ENCODE results near the gene LIMA1.
"Not testable (repeated sequence)": the region's sequence is repeated elsewhere in the genome, so short reads cannot be mapped to it uniquely, and the experiment has no call there.

LIMA1 gene

DNA sequence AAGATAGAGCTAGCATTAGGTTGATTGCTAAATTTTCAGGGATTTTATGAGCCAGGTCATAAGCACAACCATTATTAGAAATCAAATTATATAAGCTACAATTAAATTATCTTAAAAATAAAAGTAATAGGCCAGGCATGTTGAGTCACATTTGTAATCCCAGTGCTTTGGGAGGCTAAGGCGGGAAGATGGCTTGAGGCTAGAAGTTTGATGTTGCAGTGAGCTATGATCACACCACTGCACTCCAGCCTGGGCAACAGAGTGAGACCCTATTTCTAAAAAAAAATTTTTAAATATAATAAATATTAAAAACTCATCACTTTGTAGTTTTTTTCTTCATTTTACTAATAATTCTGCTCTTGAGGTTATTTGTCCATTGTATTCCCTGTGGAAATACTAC lies 1.9 kb upstream of the LIMA1 start:
- DNase-seq = no peak

DNA sequence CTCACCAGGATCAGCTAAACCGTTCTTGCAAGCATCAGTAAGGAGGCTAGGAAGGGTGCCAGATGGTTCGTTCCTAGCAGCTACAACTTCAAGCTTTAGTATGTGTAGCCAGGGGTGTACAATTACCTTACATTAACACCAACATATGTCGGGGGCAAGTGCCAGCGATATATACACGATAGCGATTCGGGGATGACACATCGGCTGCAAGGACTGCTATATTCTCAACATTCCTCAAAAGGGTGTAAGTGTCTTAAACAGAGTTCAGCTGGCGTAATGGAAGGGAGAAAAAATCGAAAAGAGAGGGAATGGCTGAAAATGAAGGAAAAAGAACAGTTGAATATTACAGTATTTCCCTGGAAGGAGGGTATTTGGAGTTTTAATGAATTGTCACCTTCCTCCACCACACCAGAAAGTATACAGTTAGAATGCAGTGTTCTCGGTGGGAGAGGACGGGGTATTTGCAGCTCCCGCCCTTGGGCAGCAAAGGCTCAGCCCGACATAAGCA lies 545 bp downstream of the LIMA1 start:
- DNase-seq = no peak

DNA sequence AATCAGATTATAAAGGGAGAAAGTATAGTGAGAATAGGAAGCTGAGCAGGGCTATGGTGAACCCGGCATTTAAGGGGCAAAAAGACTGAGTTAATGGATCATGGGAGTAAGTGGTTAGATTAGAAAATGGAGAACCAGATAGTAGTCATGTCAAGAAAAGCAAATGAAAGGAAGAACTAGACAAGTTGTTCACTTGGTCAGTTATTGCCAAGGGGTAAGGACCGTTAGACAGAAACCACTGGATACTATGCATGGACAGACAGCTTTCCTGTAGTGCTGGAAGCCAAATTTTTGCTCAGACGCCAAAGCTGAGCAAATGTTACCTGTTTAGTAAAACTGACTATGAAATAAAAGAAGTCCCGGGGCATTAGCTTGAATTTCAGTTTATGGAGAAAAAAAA lies 3.8 kb downstream of the LIMA1 start:
- DNase-seq = no peak

DNA sequence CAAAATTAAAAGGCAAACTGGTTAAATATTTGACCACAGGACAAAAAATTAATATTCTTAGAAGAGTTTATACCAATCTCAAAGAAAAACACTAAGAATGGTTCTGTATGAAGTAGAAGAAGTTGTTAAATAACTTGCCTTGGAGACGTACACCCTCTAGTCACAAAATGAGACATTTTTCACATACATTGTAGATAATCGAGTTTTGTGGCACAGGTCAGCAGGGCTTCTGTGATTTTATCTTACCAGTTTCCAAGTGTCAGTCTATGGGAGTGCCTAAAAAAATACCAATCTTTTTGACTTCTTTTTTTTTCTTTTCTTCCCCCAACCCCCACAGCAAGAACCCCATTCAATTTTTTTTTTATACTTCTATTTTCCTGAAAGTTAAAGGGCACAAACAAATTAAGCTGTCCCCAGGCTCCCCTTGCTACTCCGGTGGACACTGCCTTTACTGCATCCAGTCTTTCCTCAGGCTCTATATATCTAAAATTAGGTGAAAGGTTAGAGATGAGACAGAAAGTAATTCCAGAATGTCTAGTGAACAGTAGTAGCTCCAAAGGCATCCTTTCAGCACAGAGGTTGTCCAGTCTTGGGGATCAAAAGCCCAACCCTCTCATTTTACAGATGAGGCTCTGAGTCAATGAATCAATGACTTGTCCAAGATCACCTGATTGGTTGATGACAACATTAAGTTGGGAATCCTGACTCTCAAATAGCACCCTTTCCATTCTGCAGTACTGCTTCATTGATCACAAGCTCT lies 6.2 kb downstream of the LIMA1 start:
- no peak for DNase-seq

DNA sequence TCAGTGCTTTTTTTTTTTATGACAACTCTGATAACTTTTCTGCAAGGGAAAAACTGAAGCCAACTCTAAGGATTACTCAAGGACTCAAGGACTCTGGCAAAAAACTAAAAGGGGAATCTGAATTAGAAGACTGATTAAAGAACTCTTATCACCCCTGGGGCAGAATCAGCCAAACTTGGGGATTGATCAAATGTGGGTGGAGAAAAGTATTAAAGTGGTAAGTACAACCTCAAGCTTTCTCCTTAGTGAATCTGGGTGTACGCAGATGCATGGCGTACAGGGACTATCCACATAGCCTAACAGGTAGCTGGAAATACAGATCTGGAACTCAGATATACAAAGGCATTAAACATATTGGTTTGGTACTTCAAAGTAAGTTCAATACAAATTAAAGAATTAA lies 7.3 kb downstream of the LIMA1 start:
- DNase-seq = no peak

- no peak for DNase-seq
Observed at GRCh38 chr12:50275556-50275955, 7.8 kb downstream of the LIMA1 start.

- not testable (repeated sequence) for DNase-seq
Observed at GRCh38 chr12:50275127-50275526, 8.2 kb downstream of the LIMA1 start.

DNA sequence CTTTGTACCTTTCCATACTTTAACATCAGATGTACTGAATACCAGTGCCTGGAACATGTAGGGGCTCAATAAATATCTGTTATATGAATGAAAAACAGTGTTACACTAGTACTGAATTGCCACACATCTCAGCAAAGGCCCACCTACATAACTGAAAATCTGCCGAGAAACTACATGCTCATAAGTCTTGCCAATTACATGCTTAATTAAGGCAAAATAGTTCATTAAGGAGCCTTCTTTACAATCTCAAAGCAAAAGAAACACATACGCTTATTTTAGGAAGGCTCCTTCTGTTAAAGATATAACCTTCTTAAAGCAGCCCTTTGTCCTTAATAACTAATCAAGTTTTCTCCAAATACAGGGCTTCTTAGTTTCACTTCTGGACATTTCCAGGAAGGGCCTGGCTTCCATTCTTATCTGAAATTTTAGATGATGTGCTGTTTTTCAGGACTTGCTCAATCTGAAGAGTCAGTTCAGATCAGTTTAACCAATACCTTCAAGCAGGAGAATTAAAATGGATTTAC lies 11.5 kb downstream of the LIMA1 start:
- DNase-seq = no peak

DNA sequence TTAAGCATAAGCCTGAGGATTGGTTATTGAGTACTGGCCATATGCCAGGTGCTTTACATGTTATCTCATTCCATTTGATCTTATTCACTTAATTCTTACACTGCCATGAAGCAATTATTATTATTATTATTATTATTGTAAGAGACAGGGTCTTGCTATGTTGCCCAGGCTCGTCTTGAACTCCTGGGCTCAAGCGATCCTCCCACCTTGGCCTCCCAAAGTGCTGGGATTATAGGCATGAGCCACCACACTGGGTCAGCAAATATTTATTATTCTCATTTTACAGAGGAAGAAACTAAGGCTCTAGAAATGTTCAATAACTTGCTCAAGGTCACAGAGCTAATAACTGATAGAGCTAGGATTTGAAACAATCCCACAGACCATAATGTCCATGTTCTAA lies 14.8 kb downstream of the LIMA1 start:
- DNase-seq = no peak

DNA sequence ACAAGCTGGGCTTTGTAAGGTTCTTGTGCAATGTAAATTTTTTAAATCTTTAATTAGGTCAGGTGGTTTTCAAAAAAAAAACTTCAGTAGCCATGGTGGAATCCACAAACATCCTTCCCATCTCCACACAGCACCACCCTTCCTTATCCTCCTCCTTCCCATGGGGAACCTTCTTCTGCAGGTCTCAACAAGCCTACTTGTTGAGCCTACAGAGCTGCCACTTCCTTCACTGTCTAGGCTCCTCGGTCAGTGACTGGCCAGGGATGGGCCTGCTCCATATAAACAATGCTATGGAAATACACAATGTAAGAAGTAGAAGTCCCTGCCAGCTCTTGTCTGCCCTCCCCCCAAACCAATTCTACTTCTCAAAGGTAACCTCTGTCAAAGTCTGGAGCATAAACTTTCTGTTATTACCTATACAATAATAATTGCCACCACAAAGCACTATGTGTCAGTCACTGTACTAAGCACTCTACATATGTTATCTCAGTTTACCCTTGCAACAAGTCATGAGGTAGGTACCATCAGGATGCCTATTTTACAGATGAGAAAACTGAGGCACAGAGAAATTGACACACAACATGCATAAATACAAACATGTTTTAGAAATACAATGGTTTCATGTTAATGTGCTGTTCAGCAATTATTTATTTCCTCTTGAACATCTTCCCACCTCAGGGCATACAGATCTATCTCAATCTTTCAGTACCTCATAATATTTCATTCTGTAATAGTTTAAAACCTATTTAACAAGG lies 17.4 kb downstream of the LIMA1 start:
- DNase-seq = no peak

GRCh38 chr12:50263832-50264231 lies 19.5 kb downstream of the LIMA1 start:
- no peak for DNase-seq

GRCh38 chr12:50261654-50262053 lies 21.7 kb downstream of the LIMA1 start:
- no peak for DNase-seq

- DNase-seq = no peak
Observed at GRCh38 chr12:50258167-50258551, 25.2 kb downstream of the LIMA1 start.

DNA sequence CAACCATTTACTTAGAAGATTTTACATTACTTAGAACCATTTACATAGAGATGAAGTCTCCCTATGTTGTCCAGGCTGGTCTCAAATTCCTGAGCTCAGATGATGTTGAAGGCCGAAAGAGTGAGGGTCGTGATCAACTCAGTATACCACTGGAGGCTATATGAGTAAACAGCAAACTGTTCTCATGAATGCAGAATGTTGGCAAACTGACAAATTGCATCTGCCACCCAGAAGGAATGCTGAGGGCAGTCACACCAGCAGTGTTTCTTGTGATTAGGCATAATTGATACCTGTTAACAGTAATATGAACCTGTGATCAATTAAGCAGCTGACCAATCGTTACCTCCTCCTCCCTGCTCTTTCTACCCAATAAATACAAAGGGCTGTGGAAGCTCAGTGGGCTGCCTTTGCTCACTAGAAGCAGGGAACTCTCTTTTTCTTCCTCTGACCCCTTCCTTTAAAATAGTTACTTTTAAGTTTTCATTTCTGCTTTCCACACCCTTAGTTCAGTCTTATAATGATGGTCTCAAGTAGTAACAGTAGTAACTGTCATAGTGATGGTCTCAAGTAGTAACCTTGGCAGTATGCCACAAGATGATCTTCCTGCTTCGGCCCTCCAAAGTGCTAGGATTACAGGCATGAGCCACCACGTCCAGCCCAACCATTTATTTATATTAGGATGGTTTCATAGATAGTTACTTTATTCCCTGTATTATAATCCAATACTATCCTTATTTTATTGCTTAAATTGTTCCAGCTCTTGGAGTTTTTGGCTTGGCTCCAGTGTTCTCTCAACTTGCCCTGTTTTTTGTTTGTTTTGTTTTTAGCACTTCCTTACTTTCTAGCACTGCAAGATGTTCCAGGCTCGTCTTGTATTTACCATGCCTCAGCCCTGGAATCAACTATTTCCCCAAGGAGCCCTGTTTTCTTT lies 25.8 kb downstream of the LIMA1 start:
- no peak for DNase-seq

GRCh38 chr12:50256761-50257160 lies 26.6 kb downstream of the LIMA1 start:
- no peak for DNase-seq

- DNase-seq = no peak
Observed at GRCh38 chr12:50252977-50253602, 30.2 kb downstream of the LIMA1 start.

DNA sequence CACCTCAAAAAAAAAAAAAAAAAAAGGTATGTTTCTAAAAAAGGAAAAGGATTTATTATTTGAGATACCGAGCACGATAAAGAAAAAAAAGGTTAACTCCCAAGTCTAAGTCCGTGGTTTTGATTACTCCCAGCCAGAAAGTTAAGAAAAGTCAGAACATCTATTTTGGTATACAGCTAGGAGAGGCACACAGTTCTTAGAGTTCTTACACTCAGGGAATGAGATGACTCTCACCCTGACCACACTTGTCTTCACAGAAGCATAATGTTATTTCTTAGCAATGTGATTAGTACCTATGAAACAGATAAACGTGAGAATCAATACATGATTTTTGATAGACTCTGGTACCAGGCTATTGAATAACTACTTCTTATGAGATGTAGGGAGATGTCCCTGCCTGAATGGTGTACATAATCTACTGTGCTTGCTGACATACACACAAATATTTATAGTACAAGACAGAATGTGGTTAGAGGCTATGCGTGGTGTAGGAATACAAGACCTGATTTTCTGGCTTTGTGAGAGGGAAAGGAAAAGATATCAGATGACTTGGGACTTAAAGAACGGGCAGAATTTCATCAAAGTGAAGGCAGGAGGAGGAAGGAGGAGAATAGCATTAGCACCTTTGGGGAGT lies 31.6 kb downstream of the LIMA1 start:
- no peak for DNase-seq

- no peak for DNase-seq
Observed at GRCh38 chr12:50249464-50250182, 33.7 kb downstream of the LIMA1 start.

GRCh38 chr12:50248883-50249282 lies 34.4 kb downstream of the LIMA1 start:
- DNase-seq = no peak

DNA sequence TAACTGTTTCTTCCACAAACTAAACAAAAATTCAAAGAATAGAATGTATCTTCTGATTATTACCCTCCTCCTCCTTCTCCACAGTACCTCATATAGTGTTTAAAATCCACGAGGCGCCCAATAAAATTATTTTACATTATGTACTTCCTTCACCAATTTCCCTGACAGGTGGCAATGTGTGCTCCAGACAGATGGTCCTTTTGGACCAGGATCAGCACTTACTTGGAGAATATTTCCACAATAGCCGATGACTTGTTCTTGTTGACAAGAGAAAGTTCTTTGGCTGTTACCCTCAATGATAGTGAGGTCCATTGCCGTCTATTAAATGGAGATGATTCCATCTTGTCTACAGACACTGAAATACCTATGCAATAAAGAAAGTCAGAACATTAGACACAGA lies 34.9 kb downstream of the LIMA1 start:
- DNase-seq = no peak

DNA sequence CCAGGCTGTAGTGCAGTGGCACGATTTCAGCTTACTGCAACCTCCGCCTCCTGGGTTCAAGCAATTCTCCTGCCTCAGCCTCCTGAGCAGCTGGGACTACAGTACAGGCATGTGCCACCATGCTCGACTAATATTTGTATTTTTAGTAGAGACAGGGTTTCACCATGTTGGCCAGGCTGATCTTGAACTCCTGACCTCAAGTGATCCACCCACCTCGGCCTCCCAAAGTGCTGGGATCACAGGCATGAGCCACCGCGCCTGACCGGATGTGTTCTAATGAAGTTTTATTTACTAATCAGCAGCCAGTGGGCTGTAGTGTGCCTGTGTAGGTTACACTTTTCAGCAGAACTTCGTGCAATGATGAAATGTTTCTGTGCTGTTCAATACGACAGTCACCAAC lies 35.7 kb downstream of the LIMA1 start:
- DNase-seq = not testable (repeated sequence)
